ENCODE measurements around the gene KRTAP4-11.
"Not testable (repeated sequence)": the region's sequence is repeated elsewhere in the genome, so short reads cannot be mapped to it uniquely, and the experiment has no call there.

KRTAP4-11 gene

GRCh38 chr17:41083427-41083826 lies 34.7 kb downstream of the KRTAP4-11 start:
- not testable (repeated sequence) for DNase-seq

GRCh38 chr17:41082626-41083025 lies 35.5 kb downstream of the KRTAP4-11 start:
- no peak for DNase-seq

GRCh38 chr17:41076788-41077187 lies 41.4 kb downstream of the KRTAP4-11 start:
- no peak for DNase-seq

- no peak for DNase-seq
Observed at GRCh38 chr17:41073676-41074075, 44.5 kb downstream of the KRTAP4-11 start.

- DNase-seq, result no peak
Observed at GRCh38 chr17:41071606-41072360, 46.4 kb downstream of the KRTAP4-11 start.

GRCh38 chr17:41069031-41069430 lies 49.1 kb downstream of the KRTAP4-11 start:
- DNase-seq, result no peak

GRCh38 chr17:41067281-41067680 lies 50.9 kb downstream of the KRTAP4-11 start:
- DNase-seq, result no peak

Measured in NCI-H2227 treated with DMSO at 0.1 percent for 48 hours (cell line).